ENCODE measurements around the gene CD58.
"Not testable (repeated sequence)": the region's sequence is repeated elsewhere in the genome, so short reads cannot be mapped to it uniquely, and the experiment has no call there.

CD58 gene

GRCh38 chr1:116593401-116593800 is 22.6 kb upstream of the CD58 start:
- DNase-seq (ENCODE audit: low read depth) = not testable (repeated sequence)

GRCh38 chr1:116591951-116592605 is 21.3 kb upstream of the CD58 start:
- not testable (repeated sequence) for DNase-seq (ENCODE audit: low read depth)

- DNase-seq (ENCODE audit: low read depth) = not testable (repeated sequence)
These were observed 20.5 kb upstream of the CD58 start for GRCh38 chr1:116591006-116591950.

- DNase-seq (ENCODE audit: low read depth) = not testable (repeated sequence)
These were observed 19.7 kb upstream of the CD58 start for GRCh38 chr1:116590359-116591005.

GRCh38 chr1:116589101-116589735 is 18.4 kb upstream of the CD58 start:
- DNase-seq (ENCODE audit: low read depth) = not testable (repeated sequence)

GRCh38 chr1:116587501-116588227 is 16.8 kb upstream of the CD58 start:
- DNase-seq (ENCODE audit: low read depth) = no peak

- DNase-seq (ENCODE audit: low read depth) = no peak
These were observed 15.9 kb upstream of the CD58 start for GRCh38 chr1:116586741-116587143.

GRCh38 chr1:116585886-116586285 is 15.1 kb upstream of the CD58 start:
- DNase-seq (ENCODE audit: low read depth) = no peak

- no peak for DNase-seq (ENCODE audit: low read depth)
These were observed 10.6 kb upstream of the CD58 start for GRCh38 chr1:116581323-116581885.

- DNase-seq (ENCODE audit: low read depth) = no peak
These were observed 9.9 kb upstream of the CD58 start for GRCh38 chr1:116580446-116581322.

- no peak for DNase-seq (ENCODE audit: low read depth)
These were observed 8.5 kb upstream of the CD58 start for GRCh38 chr1:116579259-116579875.

GRCh38 chr1:116578581-116578980 is 7.8 kb upstream of the CD58 start:
- DNase-seq (ENCODE audit: low read depth) = no peak

GRCh38 chr1:116577759-116578314 is 7.0 kb upstream of the CD58 start:
- no peak for DNase-seq (ENCODE audit: low read depth)

- peak; percentile 70 for DNase-seq (ENCODE audit: low read depth)
These were observed 3.9 kb upstream of the CD58 start for GRCh38 chr1:116574581-116575291.

GRCh38 chr1:116573431-116574095 is 2.7 kb upstream of the CD58 start:
- no peak for DNase-seq (ENCODE audit: low read depth)

- DNase-seq (ENCODE audit: low read depth) = no peak
These were observed 2.1 kb upstream of the CD58 start for GRCh38 chr1:116572771-116573430.

- DNase-seq (ENCODE audit: low read depth) = no peak
These were observed 1.3 kb upstream of the CD58 start for GRCh38 chr1:116572099-116572498.

All from stromal cell of bone marrow (primary cell).